MCF 10A (cell line): ENCODE data around the gene RPS19BP1. TPM values are rescaled to one million over a fixed set of nuclear protein-coding genes. Genes with fewer than 3 reads are reported as not detected.
"Not testable (repeated sequence)": the region's sequence is repeated elsewhere in the genome, so short reads cannot be mapped to it uniquely, and the experiment has no call there.

Experiments
- BruUV-seq: library from RNA; stranded (reverse); fragments of 400-500 nt; replicated peaks from 2 replicates; lab custom pipeline; 2021; lab: Mats Ljungman, UMichigan
- CTCF ChIA-PET: fragments of 300-600 bp; sonication (Branson Sonifier 250); formaldehyde crosslinking; extraction: SDS; loops from one replicate; lab custom pipeline; 2021; ENCODE audit warnings: antibody characterized with exemption, inconsistent platforms; lab: Yijun Ruan, JAX
- POLR2A ChIA-PET: fragments of 300-600, 350-650 bp; sonication (Branson Sonifier 250); formaldehyde crosslinking; extraction: SDS; loops from one replicate; lab custom pipeline; 2020; ENCODE audit warnings: antibody characterized with exemption, inconsistent platforms; lab: Yijun Ruan, JAX
- DNase-seq: peaks from one replicate; pipeline ENCODE4 v3.0.0-alpha.2; 2018; ENCODE audit not compliant: unreplicated experiment
- H3K27ac Mint-ChIP-seq: one replicate; pipeline ENCODE4 v1.8.0; 2022; ENCODE audit warnings: mild to moderate bottlenecking, low read depth, mixed read lengths; ENCODE audit not compliant: unreplicated experiment
- H3K27me3 Mint-ChIP-seq: one replicate; pipeline ENCODE4 v1.8.0; 2022; ENCODE audit warnings: mixed read lengths; ENCODE audit not compliant: insufficient read depth, unreplicated experiment
- H3K36me3 Mint-ChIP-seq: one replicate; pipeline ENCODE4 v1.8.0; 2022; ENCODE audit warnings: mild to moderate bottlenecking, moderate library complexity, mixed read lengths; ENCODE audit not compliant: insufficient read depth, unreplicated experiment
- H3K4me1 Mint-ChIP-seq: one replicate; pipeline ENCODE4 v1.8.0; 2022; ENCODE audit warnings: mixed read lengths; ENCODE audit not compliant: insufficient read depth, unreplicated experiment
- H3K4me3 Mint-ChIP-seq: one replicate; pipeline ENCODE4 v1.8.0; 2022; ENCODE audit warnings: mild to moderate bottlenecking, moderate library complexity, mixed read lengths; ENCODE audit not compliant: unreplicated experiment
- H3K9me3 Mint-ChIP-seq: one replicate; pipeline ENCODE4 v1.8.0; 2022; ENCODE audit warnings: mixed read lengths; ENCODE audit not compliant: unreplicated experiment
- CTCF ChIP-seq: fragments of 200-600 bp; IDR thresholded peaks from one replicate; pipeline ENCODE4 v1.8.0; 2022; ENCODE audit warnings: antibody characterized with exemption, mild to moderate bottlenecking; ENCODE audit not compliant: unreplicated experiment
- intact Hi-C: fragments of 100-400 bp; cut with micrococcal nuclease; formaldehyde crosslinking; loops from 2 replicates; pipeline ENCODE4 v1.14.1; 2022
- total RNA-seq: library from RNA; stranded (reverse); gene quantifications from 2 replicates; pipeline ENCODE4 v1.2.3, GENCODE V29; 2022

RPS19BP1 gene
- total RNA-seq, 1 experiment from 2014 or later: 104 TPM

- no peaks in the 10 kb centered on the region for H3K27me3 Mint-ChIP-seq
- no peak for DNase-seq
- CTCF ChIA-PET: interaction anchor here (0.7 to 26.5 kb wide), 5 partner anchors 11 to 506 kb away, joined by 3 to 471 read pairs (median 7); no protein-coding TSS in a partner anchor
- POLR2A ChIA-PET: interaction anchor here (1.0 to 6.1 kb wide), 8 partner anchors 9 to 583 kb away, joined by 3 to 102 read pairs (median 5); partner anchors contain the start of genes MIEF1 and RPL3
- H3K36me3 Mint-ChIP-seq: peaks cover 85% of the 10 kb centered on the region
- no peaks in the 10 kb centered on the region for H3K9me3 Mint-ChIP-seq
- H3K4me1 Mint-ChIP-seq: peaks cover 53% of the 10 kb centered on the region
- TF ChIP-seq CTCF: no peak
- H3K4me3 Mint-ChIP-seq: peak overlapping the region; percentile 28
- peak overlapping the region; percentile 79 for H3K27ac Mint-ChIP-seq
- intact Hi-C loops: loop anchor here (5.0 to 10.0 kb wide), 2 partner anchors 208 to 350 kb away; partner anchors contain the start of gene RPL3
- BruUV-seq: no TSS peak
These were observed 7.5 kb downstream of the RPS19BP1 start for GRCh38 chr22:39524753-39525657.

- peak overlapping the region; percentile 28 for H3K4me3 Mint-ChIP-seq
- BruUV-seq: no TSS peak
- H3K36me3 Mint-ChIP-seq: peaks cover 81% of the 10 kb centered on the region
- POLR2A ChIA-PET: interaction anchor here (1.3 to 6.1 kb wide), 9 partner anchors 8 to 584 kb away, joined by 3 to 102 read pairs (median 6); partner anchors contain the start of genes MIEF1, RPL3 and RPS19BP1
- no peaks in the 10 kb centered on the region for H3K9me3 Mint-ChIP-seq
- intact Hi-C loops: loop anchor here (5.0 to 10.0 kb wide), 2 partner anchors 207 to 349 kb away; partner anchors contain the start of gene RPL3
- H3K27ac Mint-ChIP-seq: peak overlapping the region; percentile 79
- H3K27me3 Mint-ChIP-seq: no peaks in the 10 kb centered on the region
- H3K4me1 Mint-ChIP-seq: peaks cover 47% of the 10 kb centered on the region
- CTCF ChIA-PET: interaction anchor here (0.6 to 26.5 kb wide), 8 partner anchors 10 to 507 kb away, joined by 3 to 471 read pairs (median 6); no protein-coding TSS in a partner anchor
- no peak for TF ChIP-seq CTCF
- no peak for DNase-seq
These were observed 8.3 kb downstream of the RPS19BP1 start for GRCh38 chr22:39524089-39524752.

GRCh38 chr22:39522567-39523300, 9.8 kb downstream of the RPS19BP1 start:
- TF ChIP-seq CTCF: no peak
- BruUV-seq: no TSS peak
- ChIA-PET POLR2A (interaction anchor here (0.8 to 6.1 kb wide), 19 partner anchors 9 to 1466 kb away, joined by 3 to 102 read pairs (median 5); partner anchors contain the start of genes MIEF1, PICK1, RPL3 and RPS19BP1), CTCF (interaction anchor here (0.6 to 2.5 kb wide), 5 partner anchors 8 to 826 kb away, joined by 3 to 9 read pairs (median 3); no protein-coding TSS in a partner anchor)
- Mint-ChIP-seq H3K36me3 (peaks cover 66% of the 10 kb centered on the region), H3K4me3 (peak overlapping the region; percentile 93), H3K27ac (peak overlapping the region; percentile 100), H3K27me3 (no peaks in the 10 kb centered on the region), H3K4me1 (peaks cover 33% of the 10 kb centered on the region), H3K9me3 (no peaks in the 10 kb centered on the region)
- intact Hi-C loops: loop anchor here (5.0 to 10.0 kb wide), 2 partner anchors 205 to 348 kb away; partner anchors contain the start of gene RPL3
- peak; percentile 65 for DNase-seq

- not testable (repeated sequence) for H3K9me3 Mint-ChIP-seq, DNase-seq, BruUV-seq, H3K27me3 Mint-ChIP-seq
- POLR2A ChIA-PET: interaction anchor here (1.2 to 6.1 kb wide), 11 partner anchors 10 to 825 kb away, joined by 3 to 102 read pairs (median 7); partner anchors contain the start of genes ADSL, MIEF1, RPL3 and RPS19BP1
- Mint-ChIP-seq H3K27ac (peak overlapping the region; percentile 100), H3K4me1 (peaks cover 27% of the 10 kb centered on the region), H3K4me3 (peak overlapping the region; percentile 93), H3K36me3 (peaks cover 69% of the 10 kb centered on the region)
- CTCF ChIA-PET: interaction anchor here (1.0 to 2.5 kb wide), 3 partner anchors 8 to 826 kb away, joined by 3 to 9 read pairs (median 4); no protein-coding TSS in a partner anchor
- intact Hi-C loops: loop anchor here (5.0 to 10.0 kb wide), 2 partner anchors 205 to 347 kb away; partner anchors contain the start of gene RPL3
These were observed 10.5 kb downstream of the RPS19BP1 start for GRCh38 chr22:39522091-39522490.

GRCh38 chr22:39521106-39521885, 11.3 kb downstream of the RPS19BP1 start:
- ChIA-PET CTCF (interaction anchor here (1.0 to 1.4 kb wide), 2 partner anchors 8 to 9 kb away, joined by 3 to 9 read pairs; no protein-coding TSS in a partner anchor), POLR2A (interaction anchor here (0.6 to 6.1 kb wide), 14 partner anchors 9 to 1292 kb away, joined by 3 to 102 read pairs (median 10); partner anchors contain the start of genes ADSL, MIEF1, RPL3 and RPS19BP1)
- not testable (repeated sequence) for DNase-seq, H3K27me3 Mint-ChIP-seq, H3K9me3 Mint-ChIP-seq, BruUV-seq
- intact Hi-C loops: loop anchor here (2.0 to 10.0 kb wide), 3 partner anchors 18 to 346 kb away; partner anchors contain the start of genes MIEF1 and RPL3
- Mint-ChIP-seq H3K27ac (peak overlapping the region; percentile 100), H3K4me3 (peak overlapping the region; percentile 93), H3K4me1 (peaks cover 27% of the 10 kb centered on the region), H3K36me3 (peaks cover 77% of the 10 kb centered on the region)
